ENCODE results near the gene UNK. TPM values are rescaled to one million over a fixed set of nuclear protein-coding genes. Genes with fewer than 3 reads are reported as not detected.

UNK gene
- total RNA-seq, 2 experiments from 2014 or later, result 21.8 to 24.7 TPM

DNA sequence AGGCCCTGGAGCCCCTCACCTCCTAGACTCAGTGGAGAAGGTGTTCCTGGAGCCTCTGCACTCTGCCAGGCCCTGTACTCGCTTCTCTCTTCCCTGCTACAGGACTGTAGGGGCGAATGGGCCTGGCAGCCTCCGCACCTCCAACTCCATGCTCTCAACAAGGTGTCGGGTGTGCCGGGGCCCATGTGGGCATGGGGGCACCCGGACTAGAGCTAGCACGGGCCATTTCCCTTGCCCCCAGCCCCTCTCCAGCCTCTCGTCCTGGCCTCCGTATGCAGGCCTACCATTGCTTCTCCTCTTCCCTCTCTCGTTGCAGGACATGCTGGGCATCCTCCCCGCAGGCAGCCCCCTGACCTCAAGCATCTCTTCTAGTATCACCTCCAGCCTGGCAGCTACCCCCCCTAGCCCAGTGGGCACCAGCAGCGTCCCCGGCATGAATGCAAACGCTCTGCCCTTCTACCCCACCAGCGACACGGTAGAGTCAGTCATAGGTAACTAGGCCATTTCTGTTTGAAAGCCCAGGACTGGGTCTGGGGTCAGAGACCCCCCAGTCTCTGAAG lies 33.8 kb downstream of the UNK start:
- intact Hi-C loops (cut with micrococcal nuclease), result no loop called here
- Mint-ChIP-seq H3K27me3 (no peaks in the 10 kb centered on the region), H3K36me3 (peaks cover 21% of the 10 kb centered on the region), H3K27ac (no peak overlapping the region), H3K9me3 (no peaks in the 10 kb centered on the region), H3K4me1 (ENCODE audit: low read depth) (peaks cover 21% of the 10 kb centered on the region), H3K4me3 (no peak overlapping the region)
- no peak for DNase-seq
- ChIA-PET CTCF (interaction anchor here (1.1 to 1.7 kb wide), 3 partner anchors 10 to 68 kb away, joined by 3 to 4 read pairs (median 3); no protein-coding TSS in a partner anchor), POLR2A (interaction anchor here (0.7 to 1.0 kb wide), 2 partner anchors 32 to 673 kb away, joined by 3 read pairs; no protein-coding TSS in a partner anchor)

DNA sequence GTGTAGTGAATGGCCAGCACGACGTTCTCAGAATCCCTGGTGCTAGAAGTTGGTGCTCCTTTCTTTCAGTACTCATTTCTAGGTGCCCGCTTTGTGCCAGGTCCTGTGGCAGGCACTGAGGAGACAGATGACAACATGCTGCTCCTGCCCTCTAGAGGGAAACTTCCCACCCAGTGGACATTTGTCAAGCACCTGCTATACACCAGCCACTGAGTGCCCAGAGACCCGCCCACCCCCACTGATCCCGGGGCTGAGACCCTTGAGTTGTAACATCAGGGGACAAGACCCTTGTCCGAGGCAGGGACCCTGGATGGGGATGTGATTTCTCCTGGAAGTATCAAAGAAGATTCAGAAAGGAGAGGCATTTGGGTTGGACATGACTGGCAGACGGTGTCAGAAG lies 34.5 kb downstream of the UNK start:
- CTCF ChIA-PET, result interaction anchor here (1.1 to 1.3 kb wide), 2 partner anchors 9 to 55 kb away, joined by 3 to 4 read pairs; no protein-coding TSS in a partner anchor
- POLR2A ChIA-PET, result interaction anchor here (1.0 kb wide), 1 partner anchor 33 kb away, joined by 3 read pairs; no protein-coding TSS in a partner anchor
- Mint-ChIP-seq H3K27me3 (no peaks in the 10 kb centered on the region), H3K9me3 (no peaks in the 10 kb centered on the region), H3K4me3 (no peak overlapping the region), H3K27ac (no peak overlapping the region), H3K36me3 (peaks cover 21% of the 10 kb centered on the region), H3K4me1 (ENCODE audit: low read depth) (peaks cover 21% of the 10 kb centered on the region)
- DNase-seq, result no peak
- intact Hi-C loops (cut with micrococcal nuclease), result no loop called here

DNA sequence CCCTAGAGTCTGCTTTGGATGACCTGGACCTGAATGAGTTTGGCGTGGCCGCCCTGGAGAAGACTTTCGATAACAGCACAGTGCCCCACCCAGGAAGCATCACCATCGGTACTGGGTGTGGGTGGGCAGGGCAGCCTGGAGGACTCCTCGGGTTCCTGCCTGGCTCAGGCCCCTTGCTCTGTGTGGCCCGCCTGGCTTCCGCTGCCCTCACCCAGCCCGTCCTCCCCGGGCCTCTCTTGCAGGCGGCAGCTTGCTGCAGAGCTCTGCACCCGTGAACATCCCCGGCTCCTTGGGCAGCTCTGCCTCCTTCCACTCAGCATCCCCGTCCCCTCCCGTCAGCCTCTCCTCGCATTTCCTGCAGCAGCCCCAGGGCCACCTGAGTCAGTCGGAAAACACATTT lies 35.1 kb downstream of the UNK start:
- intact Hi-C loops (cut with micrococcal nuclease), result no loop called here
- H3K27me3 Mint-ChIP-seq, result no peaks in the 10 kb centered on the region
- H3K9me3 Mint-ChIP-seq, result no peaks in the 10 kb centered on the region
- no peak overlapping the region for H3K27ac Mint-ChIP-seq
- H3K36me3 Mint-ChIP-seq, result peaks cover 21% of the 10 kb centered on the region
- ChIA-PET CTCF (no interaction called here), POLR2A (no interaction called here)
- H3K4me3 Mint-ChIP-seq, result no peak overlapping the region
- peaks cover 21% of the 10 kb centered on the region for H3K4me1 Mint-ChIP-seq (ENCODE audit: low read depth)
- no peak for DNase-seq

DNA sequence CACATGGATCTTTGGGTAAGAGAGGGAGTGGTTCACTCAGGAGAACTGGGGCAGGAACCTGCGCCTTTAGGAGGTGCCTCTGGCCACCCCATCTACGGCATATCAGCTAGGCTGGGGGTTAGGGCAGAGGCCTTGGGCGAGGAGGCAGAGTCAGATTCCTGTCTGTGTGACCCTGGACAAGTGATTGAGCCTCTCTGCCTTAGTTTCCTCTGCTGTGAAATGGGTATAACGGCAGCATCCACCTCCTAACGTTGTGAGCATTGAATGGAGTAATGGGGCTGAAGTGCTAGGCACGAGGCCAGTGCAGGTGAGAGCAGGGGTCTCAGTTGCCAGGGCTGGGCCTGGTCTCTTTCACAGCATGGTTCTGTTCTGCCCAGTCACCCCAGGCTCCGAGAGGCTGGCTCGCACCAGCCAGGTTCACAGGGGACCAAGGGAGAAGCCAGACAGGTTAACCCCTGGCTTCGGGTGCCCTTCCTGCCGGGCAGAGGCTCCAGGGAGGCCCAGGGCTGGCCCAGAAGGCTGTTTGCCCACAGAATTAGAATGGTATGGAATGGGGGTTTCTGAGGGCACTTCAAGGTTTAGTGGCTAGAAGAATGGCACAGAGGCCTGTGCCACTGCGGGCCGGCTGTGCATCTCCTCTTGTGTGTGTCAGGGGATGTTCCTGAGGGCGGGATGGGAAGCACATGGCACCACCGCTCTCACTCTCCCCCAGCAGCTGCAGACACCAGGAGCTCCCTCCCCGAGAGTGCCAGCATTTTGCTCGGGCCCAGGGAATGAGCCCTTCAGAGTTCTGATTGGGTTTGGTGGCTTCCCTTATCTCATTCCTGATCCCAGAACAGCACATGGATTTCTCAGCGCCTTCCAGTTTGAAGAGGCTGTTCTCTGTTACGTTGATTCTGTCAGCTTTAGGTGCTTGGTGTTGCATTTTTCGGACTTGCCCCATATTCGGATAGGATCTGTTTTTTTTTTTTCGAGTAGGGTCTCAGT lies 35.8 kb downstream of the UNK start:
- CTCF ChIA-PET, result interaction anchor here (0.9 to 2.7 kb wide), 5 partner anchors 10 to 188 kb away, joined by 3 to 11 read pairs (median 4); partner anchors contain the start of gene SMIM5
- Mint-ChIP-seq H3K4me3 (no peak overlapping the region), H3K36me3 (peaks cover 23% of the 10 kb centered on the region), H3K27me3 (no peaks in the 10 kb centered on the region), H3K4me1 (ENCODE audit: low read depth) (peaks cover 21% of the 10 kb centered on the region), H3K27ac (no peak overlapping the region), H3K9me3 (no peaks in the 10 kb centered on the region)
- no peak for DNase-seq
- POLR2A ChIA-PET, result interaction anchor here (1.8 kb wide), 1 partner anchor 14 kb away, joined by 4 read pairs; no protein-coding TSS in a partner anchor
- intact Hi-C loops (cut with micrococcal nuclease), result no loop called here

DNA sequence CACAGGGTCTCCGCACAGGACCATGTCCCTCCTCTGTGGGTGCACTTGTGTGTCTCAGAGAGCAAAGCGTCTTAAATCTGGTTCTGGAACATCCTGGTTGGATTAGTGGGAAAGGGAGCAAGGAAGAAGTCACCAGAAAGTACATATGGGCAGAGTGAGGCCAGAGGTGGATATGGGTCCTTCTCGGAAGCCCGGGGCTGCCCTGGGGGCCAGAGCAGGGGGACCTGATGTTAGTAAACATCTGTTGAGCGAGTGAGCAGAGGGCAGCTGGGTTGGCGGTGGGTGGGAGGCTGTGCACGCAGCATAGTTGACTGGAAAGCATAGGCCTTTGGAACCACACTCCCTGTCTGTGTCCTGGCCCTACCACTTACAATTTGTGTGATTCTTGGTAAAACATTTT lies 36.9 kb downstream of the UNK start:
- Mint-ChIP-seq H3K27ac (peak overlapping the region; percentile 69), H3K4me3 (no peak overlapping the region), H3K36me3 (peaks cover 24% of the 10 kb centered on the region), H3K4me1 (ENCODE audit: low read depth) (peaks cover 21% of the 10 kb centered on the region), H3K9me3 (no peaks in the 10 kb centered on the region), H3K27me3 (no peaks in the 10 kb centered on the region)
- CTCF ChIA-PET, result interaction anchor here (0.9 to 2.7 kb wide), 5 partner anchors 9 to 189 kb away, joined by 3 to 11 read pairs (median 5); partner anchors contain the start of genes SMIM5 and UNC13D
- no peak for DNase-seq
- intact Hi-C loops (cut with micrococcal nuclease), result no loop called here
- POLR2A ChIA-PET, result interaction anchor here (1.1 to 1.8 kb wide), 2 partner anchors 13 to 34 kb away, joined by 3 to 4 read pairs; partner anchors contain the start of gene WBP2

DNA sequence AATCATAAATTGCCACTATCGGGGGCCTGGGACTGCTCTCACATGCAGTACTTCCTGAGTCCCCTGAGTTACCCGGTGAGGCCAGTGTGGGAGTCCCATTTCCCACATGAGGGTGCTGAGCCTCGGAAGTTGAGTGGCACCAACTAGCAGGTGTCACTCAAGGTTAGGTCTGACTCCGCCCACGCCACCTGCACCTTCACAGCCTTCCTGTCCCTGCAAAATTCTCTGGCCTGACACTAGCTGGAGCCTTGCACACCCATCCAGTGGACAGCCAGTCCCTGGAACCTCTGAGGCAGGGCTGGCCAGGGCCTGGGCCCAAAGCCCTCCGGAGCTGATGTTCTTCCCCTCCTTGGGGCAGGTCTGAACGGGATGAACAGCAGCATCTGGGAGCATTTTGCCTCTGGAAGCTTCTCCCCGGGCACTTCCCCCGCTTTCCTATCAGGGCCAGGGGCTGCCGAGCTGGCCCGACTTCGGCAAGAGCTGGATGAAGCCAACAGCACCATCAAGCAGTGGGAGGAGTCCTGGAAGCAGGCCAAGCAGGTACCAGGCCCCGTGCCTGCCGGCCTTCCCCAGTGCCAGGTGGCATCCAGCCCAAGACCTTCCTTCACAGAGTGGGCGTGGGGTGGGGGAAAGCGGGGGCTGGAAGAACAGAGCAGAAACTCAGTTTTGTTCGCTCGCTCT lies 37.7 kb downstream of the UNK start:
- no peak overlapping the region for H3K4me3 Mint-ChIP-seq

DNA sequence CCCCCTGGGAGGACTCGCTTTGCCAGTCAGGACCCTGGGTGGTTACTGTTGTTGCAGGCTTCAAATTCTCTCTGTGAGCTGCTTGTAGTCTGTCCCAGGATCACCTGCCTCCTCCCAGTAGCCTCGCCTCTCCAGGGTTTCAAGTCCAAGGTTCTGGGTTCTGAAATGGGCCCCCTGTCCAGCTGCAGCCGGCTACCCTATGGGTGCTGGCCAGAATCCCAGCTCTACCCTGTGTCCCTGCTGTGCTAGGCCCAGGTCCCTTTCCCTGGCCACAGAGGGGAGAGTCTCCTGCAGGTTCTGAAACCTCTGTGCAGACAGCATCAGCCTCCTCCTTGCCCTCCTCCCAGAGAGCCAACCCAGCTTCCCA lies 38.2 kb downstream of the UNK start:
- Mint-ChIP-seq H3K9me3 (no peaks in the 10 kb centered on the region), H3K36me3 (peaks cover 22% of the 10 kb centered on the region), H3K27ac (peak overlapping the region; percentile 51), H3K4me1 (ENCODE audit: low read depth) (peaks cover 23% of the 10 kb centered on the region), H3K4me3 (no peak overlapping the region), H3K27me3 (no peaks in the 10 kb centered on the region)
- ChIA-PET CTCF (interaction anchor here (1.0 to 2.7 kb wide), 5 partner anchors 8 to 69 kb away, joined by 3 to 11 read pairs (median 7); partner anchors contain the start of genes GALK1 and UNC13D), POLR2A (interaction anchor here (1.1 to 2.0 kb wide), 5 partner anchors 14 to 47 kb away, joined by 3 to 11 read pairs (median 4); partner anchors contain the start of gene WBP2)
- DNase-seq, result no peak
- intact Hi-C loops (cut with micrococcal nuclease), result no loop called here

More for the DNA sequence above, 37.7 kb downstream of the UNK start:
- no peaks in the 10 kb centered on the region for H3K9me3 Mint-ChIP-seq
- peaks cover 23% of the 10 kb centered on the region for H3K4me1 Mint-ChIP-seq (ENCODE audit: low read depth)
- ChIA-PET POLR2A (interaction anchor here (1.1 to 1.8 kb wide), 5 partner anchors 12 to 45 kb away, joined by 3 to 6 read pairs (median 4); partner anchors contain the start of gene WBP2), CTCF (interaction anchor here (1.4 to 2.7 kb wide), 4 partner anchors 8 to 69 kb away, joined by 5 to 11 read pairs (median 8); partner anchors contain the start of gene UNC13D)
- peak; percentile 52 for DNase-seq
- H3K36me3 Mint-ChIP-seq, result peaks cover 22% of the 10 kb centered on the region
- intact Hi-C loops (cut with micrococcal nuclease), result no loop called here
- H3K27ac Mint-ChIP-seq, result peak overlapping the region; percentile 69
- H3K27me3 Mint-ChIP-seq, result no peaks in the 10 kb centered on the region

DNA sequence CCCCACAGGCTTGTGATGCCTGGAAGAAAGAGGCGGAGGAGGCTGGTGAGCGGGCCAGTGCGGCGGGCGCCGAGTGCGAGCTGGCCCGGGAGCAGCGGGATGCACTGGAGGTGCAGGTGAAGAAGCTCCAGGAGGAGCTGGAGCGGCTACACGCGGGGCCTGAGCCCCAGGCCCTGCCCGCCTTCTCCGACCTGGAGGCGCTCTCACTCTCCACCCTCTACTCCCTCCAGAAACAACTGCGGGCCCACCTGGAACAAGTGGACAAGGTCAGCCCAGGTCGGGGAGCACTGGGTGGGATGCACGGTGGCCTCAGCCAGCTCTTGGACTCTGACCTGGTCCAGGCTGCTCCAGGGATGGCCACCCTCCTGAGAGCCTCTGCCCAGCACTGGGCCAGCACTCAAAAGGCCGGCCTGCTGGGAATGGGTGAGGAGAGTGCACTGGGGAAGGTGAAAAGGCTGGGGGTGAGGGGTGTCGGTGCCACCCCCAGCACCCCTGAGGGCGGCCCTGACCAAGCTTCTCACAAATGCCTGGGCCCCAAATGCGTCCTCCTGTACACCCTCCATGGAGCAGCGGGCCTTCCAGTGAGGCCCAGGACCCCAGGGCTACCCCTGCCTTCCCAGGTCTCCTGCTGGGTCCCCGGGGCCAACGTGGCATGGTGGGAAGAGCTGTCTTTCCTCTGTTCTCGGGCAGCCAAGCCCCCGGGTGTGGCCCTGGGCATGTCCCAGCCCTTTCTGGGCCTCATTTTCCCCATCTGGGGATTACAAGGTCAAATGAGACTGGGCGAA lies 38.8 kb downstream of the UNK start:
- Mint-ChIP-seq H3K9me3 (no peaks in the 10 kb centered on the region), H3K4me1 (ENCODE audit: low read depth) (peaks cover 29% of the 10 kb centered on the region), H3K27me3 (no peaks in the 10 kb centered on the region), H3K4me3 (no peak overlapping the region), H3K27ac (no peak overlapping the region), H3K36me3 (peaks cover 23% of the 10 kb centered on the region)
- ChIA-PET POLR2A (interaction anchor here (0.9 to 2.0 kb wide), 5 partner anchors 13 to 48 kb away, joined by 3 to 11 read pairs (median 4); no protein-coding TSS in a partner anchor), CTCF (interaction anchor here (0.8 to 2.6 kb wide), 3 partner anchors 38 to 70 kb away, joined by 3 to 7 read pairs (median 3); partner anchors contain the start of gene GALK1)
- no peak for DNase-seq
- intact Hi-C loops (cut with micrococcal nuclease), result no loop called here

DNA sequence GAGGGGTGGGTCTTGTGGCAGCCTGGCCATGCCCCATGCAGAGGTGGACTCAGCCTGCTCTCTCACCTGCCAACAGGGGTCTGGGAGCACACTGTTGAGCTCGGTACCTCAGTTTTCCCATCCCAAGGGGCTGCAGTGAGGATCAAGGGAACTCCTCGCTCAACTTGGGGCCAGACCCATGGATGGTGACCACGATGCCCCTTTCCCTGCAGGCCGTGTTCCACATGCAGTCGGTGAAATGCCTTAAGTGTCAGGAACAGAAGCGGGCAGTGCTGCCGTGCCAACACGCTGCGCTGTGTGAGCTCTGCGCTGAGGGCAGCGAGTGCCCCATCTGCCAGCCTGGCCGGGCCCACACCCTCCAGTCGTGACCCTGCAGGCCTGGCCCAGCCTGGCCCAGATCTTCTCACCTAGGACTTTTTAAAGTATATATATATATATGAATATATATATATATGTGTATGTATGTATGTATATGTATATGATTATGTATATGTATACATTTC lies 39.5 kb downstream of the UNK start:
- Mint-ChIP-seq H3K36me3 (peaks cover 17% of the 10 kb centered on the region), H3K4me3 (no peak overlapping the region), H3K27me3 (no peaks in the 10 kb centered on the region), H3K9me3 (no peaks in the 10 kb centered on the region), H3K4me1 (ENCODE audit: low read depth) (peaks cover 29% of the 10 kb centered on the region), H3K27ac (no peak overlapping the region)
- intact Hi-C loops (cut with micrococcal nuclease), result no loop called here
- no peak for DNase-seq
- CTCF ChIA-PET, result interaction anchor here (0.8 to 2.6 kb wide), 4 partner anchors 10 to 70 kb away, joined by 3 to 7 read pairs (median 4); no protein-coding TSS in a partner anchor
- POLR2A ChIA-PET, result interaction anchor here (0.9 to 2.0 kb wide), 2 partner anchors 15 to 49 kb away, joined by 3 to 11 read pairs; no protein-coding TSS in a partner anchor

DNA sequence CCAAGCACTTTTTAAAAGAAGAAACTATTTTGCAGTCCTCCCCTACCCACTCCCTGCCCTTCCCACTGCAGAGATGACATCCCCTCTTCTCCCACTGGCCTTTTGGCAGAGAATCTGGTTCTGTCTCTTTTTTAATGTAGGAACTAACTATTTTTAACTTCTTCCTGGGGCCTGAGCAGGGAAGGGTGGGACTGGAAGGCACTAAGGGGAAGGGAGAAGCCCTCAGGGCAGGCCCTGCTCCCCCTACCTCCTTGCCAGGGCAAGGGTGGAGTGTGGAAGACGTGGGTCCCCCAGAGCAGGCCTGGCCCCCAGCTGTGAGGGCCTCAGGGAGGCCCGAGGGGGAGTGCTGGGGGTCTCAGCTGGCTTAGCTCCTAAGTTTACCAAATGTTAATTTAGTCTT lies 40.1 kb downstream of the UNK start:
- POLR2A ChIA-PET, result interaction anchor here (2.0 to 2.7 kb wide), 2 partner anchors 48 to 49 kb away, joined by 10 to 11 read pairs; no protein-coding TSS in a partner anchor
- no peaks in the 10 kb centered on the region for H3K9me3 Mint-ChIP-seq
- peaks cover 13% of the 10 kb centered on the region for H3K36me3 Mint-ChIP-seq
- no peak overlapping the region for H3K4me3 Mint-ChIP-seq
- CTCF ChIA-PET, result interaction anchor here (0.9 to 1.5 kb wide), 5 partner anchors 10 to 77 kb away, joined by 3 to 8 read pairs (median 3); partner anchors contain the start of gene GALK1
- H3K27ac Mint-ChIP-seq, result no peak overlapping the region
- intact Hi-C loops (cut with micrococcal nuclease), result no loop called here
- H3K27me3 Mint-ChIP-seq, result no peaks in the 10 kb centered on the region
- DNase-seq, result no peak
- H3K4me1 Mint-ChIP-seq (ENCODE audit: low read depth), result peaks cover 27% of the 10 kb centered on the region

Data from activated CD4-positive, alpha-beta memory T cell treated with anti-CD3 and anti-CD28 coated beads for 36 hours (primary cell).